NCI-H748 (cell line): ENCODE data around the gene FBXO7.
A peak's percentile ranks its signal among the peaks of the same experiment; 100 is the strongest.
"Not testable (repeated sequence)": the region's sequence is repeated elsewhere in the genome, so short reads cannot be mapped to it uniquely, and the experiment has no call there.

ENCODE experiments used
- DNase-seq: peaks from one replicate; lab custom pipeline; 2025; ENCODE audit not compliant: unreplicated experiment; lab: John Stamatoyannopoulos, UW

The FBXO7 gene

GRCh38 chr22:32474635-32475467 is at the start of gene FBXO7:
TSS of gene FBXO7 (plus strand) at chr22:32474811. CDS start at chr22:32475003, 192 bp downstream.
- peak; percentile 89 for DNase-seq

GRCh38 chr22:32426881-32427280 is 47.7 kb upstream of the FBXO7 start:
- no peak for DNase-seq

- DNase-seq: no peak
Observed at GRCh38 chr22:32430352-32430751, 44.3 kb upstream of the FBXO7 start.

GRCh38 chr22:32444068-32444467 is 30.5 kb upstream of the FBXO7 start:
- DNase-seq: peak; percentile 53

GRCh38 chr22:32446321-32446720 is 28.3 kb upstream of the FBXO7 start:
- DNase-seq: no peak

- DNase-seq: no peak
Observed at GRCh38 chr22:32448980-32449379, 25.6 kb upstream of the FBXO7 start.

GRCh38 chr22:32457031-32457430 is 17.6 kb upstream of the FBXO7 start:
- DNase-seq: no peak

- DNase-seq: no peak
Observed at GRCh38 chr22:32462452-32462851, 12.2 kb upstream of the FBXO7 start.

GRCh38 chr22:32465661-32466060 is 8.9 kb upstream of the FBXO7 start:
- DNase-seq: no peak

GRCh38 chr22:32466496-32466895 is 8.1 kb upstream of the FBXO7 start:
- no peak for DNase-seq

- peak; percentile 63 for DNase-seq
Observed at GRCh38 chr22:32469799-32470212, 4.8 kb upstream of the FBXO7 start.

GRCh38 chr22:32473388-32473952 is 1.1 kb upstream of the FBXO7 start:
- DNase-seq: peak; percentile 74

GRCh38 chr22:32475468-32476010 is 928 bp downstream of the FBXO7 start:
- peak; percentile 39 for DNase-seq

GRCh38 chr22:32476281-32477195 is 1.9 kb downstream of the FBXO7 start:
- DNase-seq: no peak

- DNase-seq: no peak
Observed at GRCh38 chr22:32477596-32477995, 3.0 kb downstream of the FBXO7 start.

- not testable (repeated sequence) for DNase-seq
Observed at GRCh38 chr22:32478552-32478951, 3.9 kb downstream of the FBXO7 start.

- no peak for DNase-seq
Observed at GRCh38 chr22:32478994-32479393, 4.4 kb downstream of the FBXO7 start.

- DNase-seq: no peak
Observed at GRCh38 chr22:32480238-32480637, 5.6 kb downstream of the FBXO7 start.

GRCh38 chr22:32482708-32483107 is 8.1 kb downstream of the FBXO7 start:
- no peak for DNase-seq

GRCh38 chr22:32486656-32487390 is 12.2 kb downstream of the FBXO7 start:
- DNase-seq: no peak

- DNase-seq: no peak
Observed at GRCh38 chr22:32487461-32487860, 12.8 kb downstream of the FBXO7 start.
